Liver (tissue), 10 donors: ENCODE results near the gene BRD4. TPM values are rescaled to one million over a fixed set of nuclear protein-coding genes. Genes with fewer than 3 reads are reported as not detected.

Source experiments
- DNase-seq: peaks from one replicate; pipeline ENCODE4 v3.0.0-alpha.2; 2017; ENCODE audit warnings: low spot score
- H3K27ac ChIP-seq, 2 donors: one replicate each; pipeline ENCODE4 v1.7.0; 2013; ENCODE audit warnings: inconsistent platforms in 2 of 2, low read length in 2 of 2, control low read depth in 1 of 2, low read depth in 1 of 2, mild to moderate bottlenecking in 1 of 2
- H3K27me3 ChIP-seq, 4 donors: one replicate each; pipeline versions ENCODE4 v1.6.1 to v1.7.0; 2013; ENCODE audit warnings: low read length in 3 of 4, inconsistent platforms in 1 of 4, mild to moderate bottlenecking in 1 of 4, moderate library complexity in 1 of 4; ENCODE audit not compliant: control insufficient read depth in 4 of 4, insufficient read depth in 4 of 4
- H3K36me3 ChIP-seq, 4 donors: one replicate each; pipeline versions ENCODE4 v1.6.1 to v1.7.0; 2013; ENCODE audit warnings: low read length in 3 of 4, mild to moderate bottlenecking in 3 of 4, low read depth in 1 of 4, moderate library complexity in 1 of 4; ENCODE audit not compliant: control insufficient read depth in 4 of 4, insufficient read depth in 3 of 4
- H3K4me1 ChIP-seq, 4 donors: one replicate each; pipeline versions ENCODE4 v1.6.1 to v1.7.0; 2013; ENCODE audit warnings: low read length in 3 of 4, mild to moderate bottlenecking in 3 of 4, moderate library complexity in 1 of 4; ENCODE audit not compliant: control insufficient read depth in 4 of 4, insufficient read depth in 4 of 4
- H3K4me3 ChIP-seq, 3 donors: one replicate each; pipeline versions ENCODE4 v1.6.1 to v1.7.0; 2013; ENCODE audit warnings: low read length in 3 of 3, control low read depth in 1 of 3, low read depth in 1 of 3, mild to moderate bottlenecking in 1 of 3
- H3K9ac ChIP-seq, 2 donors: one replicate each; pipeline ENCODE4 v1.7.0; 2013; ENCODE audit warnings: low read length in 2 of 2, mild to moderate bottlenecking in 2 of 2, moderate library complexity in 2 of 2, control low read depth in 1 of 2, low read depth in 1 of 2
- H3K9me3 ChIP-seq, 4 donors: one replicate each; pipeline versions ENCODE4 v1.6.1 to v1.7.0; 2013; ENCODE audit warnings: low read length in 3 of 4; ENCODE audit not compliant: control insufficient read depth in 4 of 4
- FOXA1 ChIP-seq: IDR thresholded peaks from 2 replicates; pipeline ENCODE4 v1.6.1; 2016; ENCODE audit warnings: antibody characterized with exemption
- FOXA2 ChIP-seq: IDR thresholded peaks from 2 replicates; pipeline ENCODE4 v1.6.1; 2016; ENCODE audit warnings: antibody characterized with exemption
- GABPA ChIP-seq, 2 donors: IDR thresholded peaks in 1 of 2; conservative IDR thresholded peaks in 1 of 2; 2 replicates each; pipeline ENCODE4 v1.6.1; 2016; ENCODE audit warnings: antibody characterized with exemption in 2 of 2, mild to moderate bottlenecking in 1 of 2, moderate library complexity in 1 of 2
- HNF4A ChIP-seq, 2 donors: conservative IDR thresholded peaks; 2 replicates each; pipeline ENCODE4 v1.6.1; 2016; ENCODE audit warnings: antibody characterized with exemption in 2 of 2, mild to moderate bottlenecking in 2 of 2
- SP1 ChIP-seq: IDR thresholded peaks from 2 replicates; pipeline ENCODE4 v1.6.1; 2018; ENCODE audit warnings: antibody characterized with exemption, mild to moderate bottlenecking
- WGBS: extraction: QIAGEN DNeasy Blood & Tissue Kit; methylation state at CpG from one replicate; pipeline ENCODE4 v1.1.7; 2013; 5-methylcytosine and 5-hydroxymethylcytosine counted together
- polyA plus RNA-seq, 2 donors: library from polyadenylated mRNA; stranded (reverse) in 1 of 2; unstranded in 1 of 2; fragments of 200-250 nt in 1 of 2; fragments of >200 nt in 1 of 2; fragmentation: Nextera tagmentation in 1 of 2; extraction: Ambion mirVana in 1 of 2; gene quantifications; one replicate each; pipeline versions ENCODE4 v1.2.1 to v1.2.3, GENCODE V29; 2013 to 2015
- small RNA-seq: library from RNA; depleted of rRNA; stranded (forward); fragments of <200 nt; gene quantifications from one replicate; pipeline ENCODE3, GENCODE V24; 2014
- total RNA-seq, 2 donors: library from RNA; depleted of rRNA; stranded (reverse); fragments of >200 nt; gene quantifications; one replicate each; pipeline ENCODE4 v1.2.3, GENCODE V29; 2014
- TF ChIP-seq, protein P1 (sequence below): fragments of 150-350 bp; IDR thresholded peaks from 2 replicates; pipeline ENCODE4 v1.5.1; 2017; ENCODE audit warnings: improper control_type of control experiment, low read depth, low read length; ENCODE audit not compliant: missing input control
- TF ChIP-seq, protein P2 (sequence below): IDR thresholded peaks from 2 replicates; pipeline ENCODE4 v1.6.1; 2016; ENCODE audit warnings: antibody characterized with exemption
- donor health status: healthy.
- donor health status: healthy.
- donor health status: healthy.
- donor health status: healthy.
- donor health status: healthy.

Gene BRD4
- total and polyA plus RNA-seq, 4 donors = 13.6 to 25.8 (median 20.5) TPM

DNA sequence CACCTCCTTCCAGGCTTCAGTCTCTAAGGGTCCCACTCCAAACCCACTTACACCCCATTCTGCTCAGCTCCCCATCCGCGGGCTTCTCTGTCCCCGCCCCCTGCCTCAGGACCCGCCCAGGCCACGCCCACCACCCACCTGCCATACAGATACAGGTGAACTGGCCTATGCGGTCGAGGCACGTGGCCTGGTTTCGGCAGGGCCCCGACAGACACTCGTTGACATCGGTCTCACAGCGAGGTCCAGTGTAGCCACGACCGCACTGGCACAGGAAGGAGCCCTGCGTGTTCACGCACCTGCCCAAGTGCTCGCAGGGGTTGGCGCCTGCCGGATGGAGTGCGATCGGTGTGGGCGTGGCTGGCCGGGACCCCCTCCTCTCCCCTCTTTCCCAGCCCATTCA is 143.5 kb downstream of the BRD4 start:
- Histone ChIP-seq H3K27me3 (no peaks in the 10 kb centered on the region), H3K9me3 (no peaks in the 10 kb centered on the region), H3K27ac (no peak overlapping the region), H3K4me3 (no peak overlapping the region), H3K4me1 (no peaks in the 10 kb centered on the region), H3K9ac (no peak overlapping the region), H3K36me3 (no peaks in the 10 kb centered on the region)
- 92% methylated on average over 24 of the region's 24 CpGs for WGBS
- DNase-seq = no peak
- TF ChIP-seq, protein P1, sequence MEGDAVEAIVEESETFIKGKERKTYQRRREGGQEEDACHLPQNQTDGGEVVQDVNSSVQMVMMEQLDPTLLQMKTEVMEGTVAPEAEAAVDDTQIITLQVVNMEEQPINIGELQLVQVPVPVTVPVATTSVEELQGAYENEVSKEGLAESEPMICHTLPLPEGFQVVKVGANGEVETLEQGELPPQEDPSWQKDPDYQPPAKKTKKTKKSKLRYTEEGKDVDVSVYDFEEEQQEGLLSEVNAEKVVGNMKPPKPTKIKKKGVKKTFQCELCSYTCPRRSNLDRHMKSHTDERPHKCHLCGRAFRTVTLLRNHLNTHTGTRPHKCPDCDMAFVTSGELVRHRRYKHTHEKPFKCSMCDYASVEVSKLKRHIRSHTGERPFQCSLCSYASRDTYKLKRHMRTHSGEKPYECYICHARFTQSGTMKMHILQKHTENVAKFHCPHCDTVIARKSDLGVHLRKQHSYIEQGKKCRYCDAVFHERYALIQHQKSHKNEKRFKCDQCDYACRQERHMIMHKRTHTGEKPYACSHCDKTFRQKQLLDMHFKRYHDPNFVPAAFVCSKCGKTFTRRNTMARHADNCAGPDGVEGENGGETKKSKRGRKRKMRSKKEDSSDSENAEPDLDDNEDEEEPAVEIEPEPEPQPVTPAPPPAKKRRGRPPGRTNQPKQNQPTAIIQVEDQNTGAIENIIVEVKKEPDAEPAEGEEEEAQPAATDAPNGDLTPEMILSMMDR = no peak
- TF ChIP-seq SP1 = no peak
- TF ChIP-seq, protein P2, sequence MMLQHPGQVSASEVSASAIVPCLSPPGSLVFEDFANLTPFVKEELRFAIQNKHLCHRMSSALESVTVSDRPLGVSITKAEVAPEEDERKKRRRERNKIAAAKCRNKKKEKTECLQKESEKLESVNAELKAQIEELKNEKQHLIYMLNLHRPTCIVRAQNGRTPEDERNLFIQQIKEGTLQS = no peak

DNA sequence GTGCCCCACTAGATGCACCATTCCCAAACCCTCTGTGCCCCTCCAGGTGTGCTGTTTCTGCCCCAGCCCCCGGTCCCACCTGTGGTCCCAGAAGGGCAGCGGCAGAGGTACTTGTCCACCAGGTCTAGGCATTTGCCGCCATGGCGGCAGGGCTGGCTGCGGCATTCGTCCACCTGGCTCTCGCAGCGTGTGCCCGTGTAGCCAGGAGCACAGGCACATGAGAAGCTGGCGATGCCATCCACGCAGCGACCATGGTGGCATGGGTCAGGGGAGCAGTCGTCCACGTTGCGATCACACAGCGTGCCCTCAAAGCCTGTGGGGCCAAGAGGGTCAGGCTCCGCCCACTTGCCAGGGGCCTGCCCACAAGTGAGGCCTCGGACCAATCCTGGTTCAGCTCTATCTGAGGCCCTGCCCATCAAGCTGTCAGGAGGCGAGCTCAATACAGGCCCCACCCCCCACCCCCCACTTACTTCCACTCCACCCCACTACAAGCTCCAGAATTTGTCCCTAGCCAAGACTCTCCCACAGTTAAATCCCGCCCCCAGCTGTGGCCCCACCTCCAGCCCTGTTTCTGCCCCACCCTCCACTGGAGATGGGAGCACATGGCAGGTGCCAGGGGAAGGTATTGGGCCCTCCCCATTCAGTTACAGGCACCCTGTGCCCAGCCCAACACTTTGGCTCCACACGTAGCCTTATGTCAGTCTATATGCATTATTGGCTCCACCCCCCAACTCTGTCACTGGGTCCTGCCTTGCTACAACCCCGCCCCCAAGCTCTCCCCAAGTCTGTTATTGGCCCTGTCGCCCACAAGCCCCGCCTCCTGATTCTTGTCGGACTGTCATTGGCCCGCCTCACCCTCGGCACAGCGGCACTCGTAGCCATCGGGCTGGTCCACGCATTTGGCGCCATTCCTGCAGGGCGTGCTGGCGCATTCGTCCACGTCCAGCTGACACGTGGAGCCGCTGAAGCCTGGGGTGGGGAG is 145.0 kb downstream of the BRD4 start:
- H3K4me3 ChIP-seq = no peak overlapping the region
- no peaks in the 10 kb centered on the region for H3K27me3 ChIP-seq
- TF ChIP-seq, protein P2 = no peak
- no peak for TF ChIP-seq GABPA (IDR thresholded peaks at IDR 0.05 in 1 of 2, conservative IDR thresholded peaks at IDR 0.05 in 1 of 2)
- TF ChIP-seq HNF4A (conservative IDR thresholded peaks at IDR 0.05) = no peak
- TF ChIP-seq FOXA1 = no peak
- TF ChIP-seq FOXA2 = no peak
- H3K4me1 ChIP-seq = no peaks in the 10 kb centered on the region
- H3K9ac ChIP-seq = no peak overlapping the region
- H3K36me3 ChIP-seq = no peaks in the 10 kb centered on the region
- DNase-seq = no peak
- no peaks in the 10 kb centered on the region for H3K9me3 ChIP-seq
- 94% methylated on average over 38 of the region's 38 CpGs for WGBS
- no peak overlapping the region for H3K27ac ChIP-seq

Small RNAs within 50 kb of the gene (small RNA-seq; reads per million reads assigned to genes)
- gene AC005776.1 = not detected

Other genes with a start within 250 kb of the BRD4 start
- 1 to 10 TPM; 3.5 to 4.0 TPM for gene SYDE1, start 225.1 kb downstream of the BRD4 start, total RNA-seq
- gene SYDE1, start 225.1 kb downstream of the BRD4 start, polyA plus RNA-seq = 1 to 10 TPM in 1 of 2 donors, under 1 TPM in 1; 0.72 to 4.2 TPM
- gene NOTCH3, start 131.5 kb downstream of the BRD4 start, total RNA-seq = 1 to 10 TPM; 3.6 to 3.7 TPM
- 1 to 10 TPM in 1 of 2 donors, under 1 TPM in 1; 0.49 to 2.2 TPM for gene NOTCH3, start 131.5 kb downstream of the BRD4 start, polyA plus RNA-seq
- gene EPHX3, start 100.1 kb downstream of the BRD4 start, total RNA-seq = under 1 TPM in 1 of 2 donors, not detected in 1; 0.25 TPM
- gene EPHX3, start 100.1 kb downstream of the BRD4 start, polyA plus RNA-seq = under 1 TPM; 0.17 to 0.21 TPM
- 10 to 100 TPM; 12.0 to 12.4 TPM for gene AKAP8, start 47.2 kb upstream of the BRD4 start, total RNA-seq
- 1 to 10 TPM; 7.5 to 7.7 TPM for gene AKAP8, start 47.2 kb upstream of the BRD4 start, polyA plus RNA-seq
- 10 to 100 TPM; 65.3 to 67.1 TPM for gene AKAP8L, start 86.4 kb upstream of the BRD4 start, total RNA-seq
- 10 to 100 TPM; 16.4 to 20.5 TPM for gene AKAP8L, start 86.4 kb upstream of the BRD4 start, polyA plus RNA-seq
- 1 to 10 TPM; 7.5 to 9.6 TPM for gene WIZ, start 117.4 kb upstream of the BRD4 start, total RNA-seq
- 10 to 100 TPM in 1 of 2 donors, 1 to 10 TPM in 1; 3.8 to 12.7 TPM for gene WIZ, start 117.4 kb upstream of the BRD4 start, polyA plus RNA-seq
- 1 to 10 TPM; 1.3 to 1.5 TPM for gene RASAL3, start 132.0 kb upstream of the BRD4 start, total RNA-seq
- under 1 TPM; 0.76 to 0.91 TPM for gene RASAL3, start 132.0 kb upstream of the BRD4 start, polyA plus RNA-seq
- 10 to 100 TPM in 1 of 2 donors, 1 to 10 TPM in 1; 9.9 to 68.5 TPM for gene PGLYRP2, start 147.0 kb upstream of the BRD4 start, total RNA-seq
- 100 to 1,000 TPM; 116 to 134 TPM for gene PGLYRP2, start 147.0 kb upstream of the BRD4 start, polyA plus RNA-seq
- gene CYP4F22, start 176.0 kb upstream of the BRD4 start, total RNA-seq = 1 to 10 TPM in 1 of 2 donors, under 1 TPM in 1; 0.42 to 2.1 TPM
- 1 to 10 TPM; 1.7 to 3.9 TPM for gene CYP4F22, start 176.0 kb upstream of the BRD4 start, polyA plus RNA-seq